HG02970 (cell line): ENCODE measurements around the gene GPR107.

ENCODE experiments used
- ATAC-seq: cut with Tn5 transposase; IDR thresholded peaks from one replicate; pipeline ENCODE4 v1.9.1; 2021; ENCODE audit warnings: mild to moderate bottlenecking, moderate library complexity, moderate number of reproducible peaks; ENCODE audit not compliant: unreplicated experiment, low FRiP score

Gene GPR107

GRCh38 chr9:130107234-130107861 is 53.6 kb downstream of the GPR107 start:
- no peak for ATAC-seq

GRCh38 chr9:130107955-130108354 is 54.2 kb downstream of the GPR107 start:
- ATAC-seq = no peak

- no peak for ATAC-seq
Measured at GRCh38 chr9:130110166-130110565, 56.5 kb downstream of the GPR107 start.

GRCh38 chr9:130110596-130111021 is 56.9 kb downstream of the GPR107 start:
- ATAC-seq = no peak

GRCh38 chr9:130111786-130112537 is 58.3 kb downstream of the GPR107 start:
- ATAC-seq = no peak

GRCh38 chr9:130112538-130113151 is 58.9 kb downstream of the GPR107 start:
- no peak for ATAC-seq

GRCh38 chr9:130114741-130115140 is 61.0 kb downstream of the GPR107 start:
- ATAC-seq = no peak

GRCh38 chr9:130116346-130116745 is 62.6 kb downstream of the GPR107 start:
- ATAC-seq = no peak

- no peak for ATAC-seq
Measured at GRCh38 chr9:130117376-130117775, 63.7 kb downstream of the GPR107 start.

GRCh38 chr9:130117816-130118632 is 64.3 kb downstream of the GPR107 start:
- no peak for ATAC-seq

- no peak for ATAC-seq
Measured at GRCh38 chr9:130118841-130119518, 65.3 kb downstream of the GPR107 start.

- ATAC-seq = no peak
Measured at GRCh38 chr9:130119519-130120298, 66.0 kb downstream of the GPR107 start.

- no peak for ATAC-seq
Measured at GRCh38 chr9:130120299-130120587, 66.5 kb downstream of the GPR107 start.

- no peak for ATAC-seq
Measured at GRCh38 chr9:130120832-130121231, 67.1 kb downstream of the GPR107 start.

GRCh38 chr9:130122456-130122855 is 68.8 kb downstream of the GPR107 start:
- no peak for ATAC-seq

GRCh38 chr9:130124085-130124860 is 70.6 kb downstream of the GPR107 start:
- ATAC-seq = no peak

GRCh38 chr9:130126721-130127433 is 73.2 kb downstream of the GPR107 start:
- ATAC-seq = no peak

GRCh38 chr9:130128251-130128650 is 74.5 kb downstream of the GPR107 start:
- no peak for ATAC-seq
